OCI-LY3 (cell line): ENCODE data around the gene ZBTB9.

ENCODE experiments used
- H2AFZ ChIP-seq: fragments of 200-600, 300-600 bp; shearing (Covaris generic); 2 replicates; pipeline ENCODE4 v1.6.0; 2014; ENCODE audit warnings: antibody characterized with exemption, low read depth, low read length
- H3K27ac ChIP-seq: fragments of 200-600, 300-600 bp; sonication (generic); 2 replicates; pipeline ENCODE4 v1.5.1; 2014; ENCODE audit warnings: mild to moderate bottlenecking, low read length, moderate library complexity, mixed read lengths
- H3K27me3 ChIP-seq: fragments of 200-600, 300-600 bp; sonication (generic); 2 replicates; pipeline ENCODE4 v1.6.1; 2014; ENCODE audit warnings: low read depth, low read length, mixed read lengths
- H3K36me3 ChIP-seq: fragments of 200-600, 300-600 bp; sonication (generic); replicated peaks from 2 replicates; pipeline ENCODE3; 2014; ENCODE audit warnings: low read depth, low read length, mixed read lengths
- H3K4me1 ChIP-seq: fragments of 300-600, 200-600 bp; sonication (generic); 2 replicates; pipeline ENCODE4 v1.6.1; 2014; ENCODE audit warnings: low read length, mixed read lengths
- H3K4me2 ChIP-seq: fragments of 200-600, 300-600 bp; sonication (generic); 2 replicates; pipeline ENCODE4 v1.6.1; 2014; ENCODE audit warnings: low read length, mixed read lengths
- H3K4me3 ChIP-seq: fragments of 300-600, 200-600 bp; sonication (generic); 2 replicates; pipeline ENCODE4 v1.5.1; 2014; ENCODE audit warnings: antibody characterized with exemption, mild to moderate bottlenecking, low read length, moderate library complexity
- H3K79me2 ChIP-seq: fragments of 300-600, 200-600 bp; shearing (Covaris generic); 2 replicates; pipeline ENCODE4 v1.6.1; 2014; ENCODE audit warnings: mild to moderate bottlenecking, low read length, mixed read lengths
- H3K9ac ChIP-seq: fragments of 300-600, 200-600 bp; shearing (Covaris generic); 2 replicates; pipeline ENCODE4 v1.6.0; 2014; ENCODE audit warnings: mild to moderate bottlenecking, low read length, moderate library complexity
- H3K9me3 ChIP-seq: fragments of 200-600, 300-600 bp; shearing (Covaris generic); 2 replicates; pipeline ENCODE4 v1.6.1; 2014; ENCODE audit warnings: low read length, mixed read lengths; ENCODE audit not compliant: insufficient read depth
- H4K20me1 ChIP-seq: fragments of 200-600, 300-600 bp; sonication (generic); 2 replicates; pipeline ENCODE4 v1.6.1; 2016; ENCODE audit warnings: low read length, mixed read lengths; ENCODE audit not compliant: insufficient read depth
- CTCF ChIP-seq: fragments of 200-600, 300-600 bp; sonication (generic); IDR thresholded peaks from 2 replicates; pipeline ENCODE4 v1.5.1; 2014; ENCODE audit warnings: antibody characterized with exemption, low read length, low read depth
- EZH2phosphoT487 ChIP-seq: fragments of 200-600 bp; shearing (Covaris generic); IDR thresholded peaks from 2 replicates; pipeline ENCODE4 v1.6.1; 2018; ENCODE audit warnings: antibody characterized with exemption, mixed run types, low read depth

Gene ZBTB9

GRCh38 chr6:33417128-33417902, 37.1 kb upstream of the ZBTB9 start:
- Histone ChIP-seq H3K79me2 (peaks cover 19% of the 10 kb centered on the region), H4K20me1 (no peaks in the 10 kb centered on the region), H3K27ac (peak overlapping the region; percentile 60), H3K9ac (peak overlapping the region; percentile 58), H3K9me3 (no peaks in the 10 kb centered on the region), H2AFZ (0 out of 2 replicates have a peak overlapping the region, but pooled peaks have one; percentile 72), H3K27me3 (0 out of 2 replicates have a peak, but pooled peaks cover 2% of the 10 kb centered on the region), H3K4me2 (peak overlapping the region; percentile 97), H3K36me3 (peaks cover 10% of the 10 kb centered on the region), H3K4me3 (peak overlapping the region; percentile 89), H3K4me1 (peaks cover 37% of the 10 kb centered on the region)
- TF ChIP-seq CTCF (no peak), EZH2phosphoT487 (no peak)

DNA sequence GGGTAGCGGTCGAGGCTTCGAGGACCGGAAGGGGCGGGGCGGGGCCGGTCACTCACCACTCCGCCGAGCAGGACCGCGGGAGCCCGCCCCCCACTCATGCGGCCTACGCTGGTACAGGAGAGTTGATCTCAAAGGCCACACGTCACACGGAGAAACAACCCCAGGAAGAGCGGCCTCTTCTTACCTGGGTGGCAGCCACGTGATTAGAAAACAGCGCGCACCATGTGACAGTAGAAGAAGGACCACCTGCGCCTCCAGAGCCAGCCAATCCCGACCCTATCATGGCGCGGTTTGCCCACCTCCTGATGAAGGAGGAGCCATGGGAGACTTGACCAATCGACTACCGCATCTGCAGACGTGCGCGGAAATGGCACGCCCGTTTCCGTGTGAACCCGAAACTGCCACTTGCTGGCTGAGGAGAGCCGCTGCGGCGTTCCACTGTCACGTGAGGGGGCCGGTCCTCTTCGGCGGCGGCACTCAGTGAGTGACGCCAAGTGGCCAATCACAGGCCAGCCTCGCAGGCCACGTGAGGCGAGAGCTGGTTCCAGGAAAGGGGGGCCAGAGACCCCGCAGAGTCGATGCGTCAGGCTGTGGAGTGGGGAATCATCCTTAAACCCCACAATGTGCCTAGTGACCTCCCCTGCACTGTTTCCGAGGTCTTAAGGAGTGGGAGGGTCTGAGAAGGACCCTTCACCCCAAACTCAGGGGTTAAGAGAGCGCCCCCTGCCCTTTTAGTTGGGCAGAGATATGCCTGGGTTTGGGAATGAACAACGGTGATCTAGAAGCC, 36.3 kb upstream of the ZBTB9 start, which contains the start of gene CUTA:
TSS of gene CUTA (minus strand) at position 205 of the 787 bp plus-strand sequence. CDS start at position 98, 107 bp downstream.
- H3K4me3 ChIP-seq, result peak within 1 kb of the TSS; percentile 89
- peak within 1 kb of the TSS; percentile 98 for H3K4me2 ChIP-seq
- no peaks in the 10 kb centered on the region for H3K9me3 ChIP-seq
- peak within 1 kb of the TSS; percentile 72; the same call in 1 of the 2 replicates for H2AFZ ChIP-seq
- peak within 1 kb of the TSS; percentile 81 for H3K27ac ChIP-seq
- TF ChIP-seq EZH2phosphoT487 (no peak), CTCF (peak; percentile 51)
- peaks cover 19% of the 10 kb centered on the region for H3K79me2 ChIP-seq
- H3K9ac ChIP-seq, result peak within 1 kb of the TSS; percentile 91
- H3K36me3 ChIP-seq, result peaks cover 10% of the 10 kb centered on the region
- H3K4me1 ChIP-seq, result peaks cover 37% of the 10 kb centered on the region
- H4K20me1 ChIP-seq, result no peaks in the 10 kb centered on the region
- 0 out of 2 replicates have a peak, but pooled peaks cover 2% of the 10 kb centered on the region for H3K27me3 ChIP-seq

- H3K4me2 ChIP-seq, result peak overlapping the region; percentile 98
- 0 out of 2 replicates have a peak, but pooled peaks cover 2% of the 10 kb centered on the region for H3K27me3 ChIP-seq
- H3K36me3 ChIP-seq, result peaks cover 4% of the 10 kb centered on the region
- TF ChIP-seq EZH2phosphoT487, result no peak
- TF ChIP-seq CTCF, result no peak
- H4K20me1 ChIP-seq, result no peaks in the 10 kb centered on the region
- peaks cover 37% of the 10 kb centered on the region for H3K4me1 ChIP-seq
- peaks cover 19% of the 10 kb centered on the region for H3K79me2 ChIP-seq
- H3K27ac ChIP-seq, result peak overlapping the region; percentile 81
- peak overlapping the region; percentile 91 for H3K9ac ChIP-seq
- H2AFZ ChIP-seq, result no peak overlapping the region
- H3K9me3 ChIP-seq, result no peaks in the 10 kb centered on the region
- peak overlapping the region; percentile 87 for H3K4me3 ChIP-seq
Measured at GRCh38 chr6:33418690-33419291, 35.6 kb upstream of the ZBTB9 start.
